Measurements from ENCODE around the gene THEMIS. TPM values are rescaled to one million over a fixed set of nuclear protein-coding genes. Genes with fewer than 3 reads are reported as not detected.

The THEMIS gene
- total RNA-seq, 2 donors from 2014 or later, result not detected

DNA sequence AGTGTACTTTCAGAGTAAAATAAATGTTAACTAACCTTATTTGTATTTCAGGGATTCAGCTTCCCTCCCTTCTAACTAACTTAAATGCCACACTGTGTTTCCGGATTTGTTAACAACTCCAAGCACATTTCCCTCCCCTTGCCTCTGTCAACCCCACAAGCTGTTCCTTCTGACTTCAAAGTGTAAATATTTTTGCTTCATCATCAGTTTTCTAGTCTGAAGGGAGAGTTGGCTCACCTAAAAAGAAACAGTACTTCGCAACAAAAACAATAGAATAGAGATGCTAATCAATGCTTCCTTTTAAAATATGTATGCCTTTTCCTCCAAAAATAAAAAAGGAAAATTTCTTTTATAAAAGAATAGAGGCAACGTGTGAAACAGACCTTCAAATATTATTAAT is 132.6 kb downstream of the THEMIS start:
- Histone ChIP-seq H3K9me3 (ENCODE audit: control insufficient read depth, low read length) (no peaks in the 10 kb centered on the region), H3K27me3 (ENCODE audit: control insufficient read depth, insufficient read depth, low read length, poor library complexity, severe bottlenecking) (no peaks in the 10 kb centered on the region), H3K4me1 (ENCODE audit: control insufficient read depth, insufficient read depth, low read length) (peaks cover 8% of the 10 kb centered on the region), H3K4me3 (ENCODE audit: low read length) (no peak overlapping the region), H3K36me3 (ENCODE audit: control insufficient read depth, insufficient read depth, low read length) (no peaks in the 10 kb centered on the region), H3K27ac (ENCODE audit: low read depth, low read length) (no peak overlapping the region), H3K9ac (ENCODE audit: extremely low read depth, low read length, poor library complexity, severe bottlenecking) (no peak overlapping the region)
- TF ChIP-seq, protein P1, sequence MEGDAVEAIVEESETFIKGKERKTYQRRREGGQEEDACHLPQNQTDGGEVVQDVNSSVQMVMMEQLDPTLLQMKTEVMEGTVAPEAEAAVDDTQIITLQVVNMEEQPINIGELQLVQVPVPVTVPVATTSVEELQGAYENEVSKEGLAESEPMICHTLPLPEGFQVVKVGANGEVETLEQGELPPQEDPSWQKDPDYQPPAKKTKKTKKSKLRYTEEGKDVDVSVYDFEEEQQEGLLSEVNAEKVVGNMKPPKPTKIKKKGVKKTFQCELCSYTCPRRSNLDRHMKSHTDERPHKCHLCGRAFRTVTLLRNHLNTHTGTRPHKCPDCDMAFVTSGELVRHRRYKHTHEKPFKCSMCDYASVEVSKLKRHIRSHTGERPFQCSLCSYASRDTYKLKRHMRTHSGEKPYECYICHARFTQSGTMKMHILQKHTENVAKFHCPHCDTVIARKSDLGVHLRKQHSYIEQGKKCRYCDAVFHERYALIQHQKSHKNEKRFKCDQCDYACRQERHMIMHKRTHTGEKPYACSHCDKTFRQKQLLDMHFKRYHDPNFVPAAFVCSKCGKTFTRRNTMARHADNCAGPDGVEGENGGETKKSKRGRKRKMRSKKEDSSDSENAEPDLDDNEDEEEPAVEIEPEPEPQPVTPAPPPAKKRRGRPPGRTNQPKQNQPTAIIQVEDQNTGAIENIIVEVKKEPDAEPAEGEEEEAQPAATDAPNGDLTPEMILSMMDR (conservative IDR thresholded peaks at IDR 0.05), result no peak
- Mint-ChIP-seq H3K9me3 (peaks cover 6% of the 10 kb centered on the region), H3K4me1 (peaks cover 18% of the 10 kb centered on the region), H3K27me3 (ENCODE audit: insufficient read depth) (no peaks in the 10 kb centered on the region), H3K4me3 (no peak overlapping the region), H3K27ac (no peak overlapping the region), H3K36me3 (ENCODE audit: low read depth) (no peaks in the 10 kb centered on the region)
- WGBS, 2 experiments (ENCODE audit: insufficient coverage in 1 of 2, insufficient read length in 1 of 2), result 43 to 83% methylated on average over 1 to 2 of the region's 3 CpGs
- DNase-seq, result no peak

DNA sequence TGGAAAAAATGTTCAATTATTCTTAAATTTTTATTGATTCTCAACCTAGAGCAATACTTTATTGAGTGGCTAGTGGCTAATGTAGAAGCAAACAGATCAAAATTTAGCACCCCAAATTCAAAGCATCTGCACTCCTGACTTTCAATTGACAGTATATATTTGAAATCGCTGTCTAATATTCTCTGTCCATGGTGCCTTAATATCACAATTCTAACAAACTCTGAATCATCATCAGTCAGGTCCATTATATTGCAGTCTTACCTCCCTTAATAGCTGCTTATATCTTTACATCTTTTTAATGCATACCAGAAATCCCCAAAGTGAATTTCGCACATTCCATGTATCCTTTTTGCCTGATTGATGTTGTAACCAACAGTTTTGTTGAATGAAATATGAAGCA is 134.9 kb downstream of the THEMIS start:
- no peak overlapping the region for H3K27ac Mint-ChIP-seq
- Histone ChIP-seq H3K4me1 (ENCODE audit: control insufficient read depth, insufficient read depth, low read length) (peaks cover 8% of the 10 kb centered on the region), H3K36me3 (ENCODE audit: control insufficient read depth, insufficient read depth, low read length) (no peaks in the 10 kb centered on the region), H3K27ac (ENCODE audit: low read depth, low read length) (no peak overlapping the region), H3K9me3 (ENCODE audit: control insufficient read depth, low read length) (no peaks in the 10 kb centered on the region), H3K9ac (ENCODE audit: extremely low read depth, low read length, poor library complexity, severe bottlenecking) (no peak overlapping the region), H3K4me3 (ENCODE audit: low read length) (no peak overlapping the region), H3K27me3 (ENCODE audit: control insufficient read depth, insufficient read depth, low read length, poor library complexity, severe bottlenecking) (no peaks in the 10 kb centered on the region)
- 99 to 100% methylated on average over 1 to 2 of the region's 2 CpGs for WGBS, 2 experiments (ENCODE audit: insufficient coverage in 1 of 2, insufficient read length in 1 of 2)
- no peak overlapping the region for H3K4me3 Mint-ChIP-seq
- no peak for DNase-seq
- H3K9me3 Mint-ChIP-seq, result peaks cover 6% of the 10 kb centered on the region
- peaks cover 18% of the 10 kb centered on the region for H3K4me1 Mint-ChIP-seq
- TF ChIP-seq, protein P1 (conservative IDR thresholded peaks at IDR 0.05), result no peak
- H3K27me3 Mint-ChIP-seq (ENCODE audit: insufficient read depth), result no peaks in the 10 kb centered on the region
- no peaks in the 10 kb centered on the region for H3K36me3 Mint-ChIP-seq (ENCODE audit: low read depth)

DNA sequence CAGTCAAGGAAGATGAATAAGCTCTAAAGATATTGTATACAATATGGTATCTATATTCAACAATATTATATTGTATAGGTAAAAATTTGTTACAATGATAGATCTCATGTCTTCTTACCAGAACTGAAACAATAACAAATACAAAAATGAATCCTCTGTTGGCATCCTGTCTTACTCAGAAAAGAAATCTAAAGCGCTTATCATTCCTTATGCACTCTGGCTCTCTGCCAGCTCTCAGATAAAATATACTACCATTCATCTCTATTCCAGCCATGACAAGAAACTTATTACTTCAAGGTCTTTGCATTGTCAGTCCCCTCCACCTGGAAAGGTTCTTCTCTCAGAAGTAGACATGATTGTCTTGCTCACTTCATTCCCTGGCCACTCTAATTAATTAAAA is 138.6 kb downstream of the THEMIS start:
- no peaks in the 10 kb centered on the region for H3K4me1 Mint-ChIP-seq
- no peak overlapping the region for H3K27ac ChIP-seq (ENCODE audit: low read depth, low read length)
- no peaks in the 10 kb centered on the region for H3K9me3 Mint-ChIP-seq
- no peaks in the 10 kb centered on the region for H3K27me3 Mint-ChIP-seq (ENCODE audit: insufficient read depth)
- TF ChIP-seq, protein P1 (conservative IDR thresholded peaks at IDR 0.05), result no peak
- no peaks in the 10 kb centered on the region for H3K36me3 ChIP-seq (ENCODE audit: control insufficient read depth, insufficient read depth, low read length)
- H3K4me3 ChIP-seq (ENCODE audit: low read length), result no peak overlapping the region
- H3K27me3 ChIP-seq (ENCODE audit: control insufficient read depth, insufficient read depth, low read length, poor library complexity, severe bottlenecking), result no peaks in the 10 kb centered on the region
- H3K9ac ChIP-seq (ENCODE audit: extremely low read depth, low read length, poor library complexity, severe bottlenecking), result no peak overlapping the region
- no peak overlapping the region for H3K27ac Mint-ChIP-seq
- 100% methylated on average over 1 of the region's 1 CpG for WGBS, 2 experiments (ENCODE audit: insufficient coverage in 1 of 2, insufficient read length in 1 of 2)
- no peak for DNase-seq
- H3K36me3 Mint-ChIP-seq (ENCODE audit: low read depth), result no peaks in the 10 kb centered on the region
- H3K9me3 ChIP-seq (ENCODE audit: control insufficient read depth, low read length), result no peaks in the 10 kb centered on the region
- H3K4me3 Mint-ChIP-seq, result no peak overlapping the region
- no peaks in the 10 kb centered on the region for H3K4me1 ChIP-seq (ENCODE audit: control insufficient read depth, insufficient read depth, low read length)
